HUDEP-2 (cell line): ENCODE data around the gene OPCML.

ENCODE experiments used
- DNase-seq, 76 experiments: peaks; one replicate each; lab custom pipeline; 2025; ENCODE audit not compliant: unreplicated experiment in 76 of 76; lab: John Stamatoyannopoulos, UW

OPCML gene

GRCh38 chr11:133082841-133083488, 449.3 kb downstream of the OPCML start:
- peak in 63 of 76 experiments; percentile 7 to 81 (median 45) for DNase-seq

DNA sequence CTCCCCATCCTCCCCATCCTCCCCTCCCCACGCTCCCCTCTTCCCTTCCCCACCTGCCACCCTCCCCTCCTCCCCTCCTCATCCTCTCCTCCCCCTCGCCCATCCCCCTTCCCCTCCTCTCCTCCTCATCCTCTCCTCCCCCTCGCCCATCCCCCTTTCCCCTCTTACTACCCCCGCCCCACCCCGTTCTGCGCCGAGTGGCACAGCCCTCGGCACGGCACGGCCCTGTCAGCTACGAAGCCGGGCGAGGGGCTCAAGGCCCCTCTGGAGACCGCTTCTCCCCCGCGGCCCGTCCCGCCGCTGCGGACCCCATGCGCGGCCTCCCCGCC, 449.9 kb downstream of the OPCML start:
- DNase-seq = no peak

DNA sequence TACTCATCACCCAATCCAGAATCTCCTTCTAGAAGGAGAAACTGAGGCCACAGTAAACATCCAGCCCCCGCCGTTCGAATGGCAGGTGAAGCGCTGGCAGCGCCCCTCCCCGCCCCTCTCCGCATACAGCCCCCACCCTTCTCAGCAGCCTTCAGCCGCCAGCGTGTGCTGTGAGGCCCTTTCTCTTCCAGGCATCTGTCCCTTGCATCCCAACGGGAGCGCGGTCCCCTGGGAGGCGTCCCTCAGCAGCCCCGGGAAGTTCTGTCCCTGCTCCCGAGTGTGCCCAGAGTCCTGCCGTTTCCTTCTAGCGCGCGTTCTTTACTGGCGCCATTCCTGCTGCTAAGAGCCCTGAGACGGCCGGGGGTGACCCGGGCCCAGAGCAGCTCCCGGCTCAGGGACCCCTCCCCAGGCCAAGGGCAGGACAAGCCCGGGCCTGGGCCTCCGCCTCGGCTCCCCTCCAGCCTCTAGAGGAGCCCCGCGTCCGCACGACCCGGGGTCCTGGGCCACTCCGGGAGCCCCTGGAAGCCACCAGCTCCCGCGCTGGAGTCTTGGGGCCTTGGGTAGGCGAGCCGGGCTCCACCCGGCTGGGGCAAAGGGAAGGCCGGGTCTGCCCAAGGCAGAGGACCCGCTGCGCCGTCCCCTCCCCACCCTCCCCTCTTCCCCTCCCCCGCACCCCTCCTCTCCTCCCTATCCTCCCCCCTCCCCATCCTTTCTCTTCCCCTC, 450.4 kb downstream of the OPCML start:
- no peak for DNase-seq

DNA sequence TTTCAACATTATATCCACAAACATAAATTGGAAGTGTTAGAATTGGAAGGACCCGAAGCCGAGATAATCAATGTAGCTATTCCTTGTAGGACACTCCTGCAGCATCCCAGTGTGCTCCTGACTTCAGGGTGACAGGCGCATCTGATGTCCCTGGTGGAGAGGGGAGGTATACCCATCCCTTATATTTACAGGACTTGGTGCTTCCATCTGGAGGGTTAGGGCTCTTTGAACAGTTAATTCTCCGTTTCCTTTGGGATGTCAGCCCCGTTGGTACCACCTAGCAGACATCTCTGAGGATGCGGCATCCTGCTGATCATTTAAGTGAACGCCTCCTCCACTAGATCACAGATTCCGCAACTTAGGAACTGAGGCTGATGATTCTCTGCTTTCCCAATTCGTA, 451.3 kb downstream of the OPCML start:
- DNase-seq = no peak

GRCh38 chr11:133078591-133079404, 453.5 kb downstream of the OPCML start:
- peak in 33 of 76 experiments; percentile 1 to 61 (median 18) for DNase-seq

DNA sequence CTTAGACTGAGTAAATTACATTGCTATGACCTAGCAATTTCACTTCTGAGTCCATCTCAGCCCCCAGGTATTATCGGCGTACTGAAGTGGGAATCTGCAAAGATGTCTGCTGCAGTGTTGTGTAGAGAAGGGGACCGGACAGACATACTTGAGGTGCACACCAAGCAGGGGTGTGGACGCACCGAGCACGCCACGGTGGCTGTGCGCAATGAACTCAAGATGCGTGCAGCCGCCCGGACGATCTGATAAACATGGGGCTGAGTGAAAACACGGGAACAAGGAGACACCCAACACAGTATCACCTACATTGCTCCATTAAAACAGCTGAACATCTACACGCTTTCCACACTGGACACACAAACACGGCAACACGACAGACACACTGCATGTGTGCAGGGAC, 454.3 kb downstream of the OPCML start:
- no peak for DNase-seq

- no peak for DNase-seq
Measured at GRCh38 chr11:133075351-133075750, 456.9 kb downstream of the OPCML start.

- no peak for DNase-seq
Measured at GRCh38 chr11:133072858-133073582, 459.3 kb downstream of the OPCML start.

DNA sequence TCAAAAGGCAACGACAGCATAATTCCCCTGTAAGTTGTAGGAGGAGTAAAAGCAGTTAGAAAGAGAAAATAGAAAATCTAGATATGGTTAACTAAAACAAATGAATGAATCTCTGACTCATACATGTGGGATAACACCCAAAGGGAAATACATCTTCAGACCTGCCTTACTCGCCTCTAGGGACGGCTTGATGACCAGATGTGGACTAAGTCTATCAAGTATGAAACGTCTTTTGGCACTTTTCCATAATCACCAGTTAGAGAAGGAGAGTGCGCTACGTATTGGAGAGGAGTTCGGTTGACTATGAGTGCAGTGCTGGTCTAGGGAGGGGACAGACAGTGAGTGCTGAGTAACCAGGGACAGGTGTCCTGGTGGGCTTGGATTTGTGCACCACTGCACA, 459.9 kb downstream of the OPCML start:
- no peak for DNase-seq

DNA sequence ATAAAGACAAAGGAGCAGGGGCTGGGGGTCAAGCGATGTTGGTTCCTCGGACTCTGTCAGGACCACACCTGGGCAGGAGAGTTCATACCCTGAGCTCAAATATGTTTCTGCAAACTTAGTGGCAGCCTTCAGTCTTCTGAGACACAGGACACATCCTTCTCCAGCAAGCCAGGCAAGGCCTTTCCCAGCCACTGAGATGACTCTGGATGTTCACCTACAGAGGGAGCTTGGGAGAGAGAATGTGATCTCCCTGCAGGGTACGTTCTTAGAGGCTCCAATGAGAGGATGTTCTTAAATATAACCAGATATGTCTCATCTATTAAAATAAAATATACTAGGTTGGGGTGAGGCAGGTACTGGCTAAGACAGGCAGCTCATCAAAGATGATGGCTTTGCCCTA, 461.5 kb downstream of the OPCML start:
- no peak for DNase-seq

DNA sequence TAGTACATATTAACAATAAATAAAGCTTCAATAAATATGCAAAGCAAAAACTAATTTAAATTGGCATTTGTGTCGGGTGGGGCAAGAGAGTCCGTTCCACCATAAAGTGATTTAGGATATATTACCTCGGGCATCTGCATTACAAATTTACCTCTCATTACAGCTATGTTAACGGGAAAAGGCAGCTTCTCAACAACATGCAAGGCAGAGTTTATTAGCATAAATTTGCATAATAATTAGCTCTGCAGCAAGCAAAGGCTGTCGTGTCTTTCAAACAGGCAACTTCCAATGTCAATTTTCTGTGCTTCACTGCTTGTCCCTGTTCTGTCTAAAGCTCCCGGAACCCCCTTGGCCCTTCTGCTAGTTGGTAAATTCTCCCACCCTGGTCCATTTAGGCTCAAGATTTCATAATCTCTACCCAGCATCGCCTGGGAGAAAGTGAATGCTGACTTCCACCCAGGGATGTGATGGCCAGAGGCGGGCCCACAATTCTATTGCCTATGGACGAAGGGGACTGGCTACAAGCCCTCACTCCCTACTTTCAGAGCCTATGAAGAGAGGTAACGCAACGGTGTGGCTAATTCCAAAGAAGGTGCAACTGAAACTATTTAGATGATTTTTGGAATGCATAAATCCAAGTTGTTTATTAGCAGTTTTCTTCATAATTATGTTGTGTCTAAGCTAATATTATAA, 462.1 kb downstream of the OPCML start:
- no peak for DNase-seq

DNA sequence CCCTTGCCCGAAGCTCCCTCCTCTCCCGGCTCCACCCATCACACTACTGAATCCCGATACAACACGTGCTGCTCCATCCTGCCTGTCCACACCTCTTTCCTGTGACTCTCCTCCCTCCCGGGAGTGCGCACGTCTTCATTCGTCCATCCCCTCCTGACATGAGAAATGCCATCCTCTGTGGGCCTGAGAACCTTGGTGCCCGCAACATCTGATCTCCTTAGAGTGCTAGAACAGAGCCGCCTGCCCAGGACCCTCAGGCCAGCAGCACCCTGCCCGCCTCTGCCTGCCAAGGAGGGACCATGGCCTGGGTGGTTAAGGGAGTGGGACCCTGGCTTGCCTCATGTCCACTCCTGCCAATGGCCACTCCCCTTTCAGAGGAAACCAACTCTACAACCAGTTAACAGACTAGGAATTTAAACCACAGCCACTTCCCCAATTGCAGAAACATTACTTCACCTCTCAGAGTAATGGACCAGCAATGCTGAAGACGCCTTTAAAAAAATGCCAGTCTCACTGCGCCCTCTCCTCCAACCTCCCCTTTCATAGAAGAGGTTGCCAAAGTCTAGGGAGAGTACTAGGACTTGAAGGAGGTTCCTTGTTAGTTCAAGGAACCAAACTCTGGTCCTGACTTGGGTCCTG, 466.3 kb downstream of the OPCML start:
- DNase-seq = no peak

GRCh38 chr11:133064961-133065360, 467.3 kb downstream of the OPCML start:
- no peak for DNase-seq

DNA sequence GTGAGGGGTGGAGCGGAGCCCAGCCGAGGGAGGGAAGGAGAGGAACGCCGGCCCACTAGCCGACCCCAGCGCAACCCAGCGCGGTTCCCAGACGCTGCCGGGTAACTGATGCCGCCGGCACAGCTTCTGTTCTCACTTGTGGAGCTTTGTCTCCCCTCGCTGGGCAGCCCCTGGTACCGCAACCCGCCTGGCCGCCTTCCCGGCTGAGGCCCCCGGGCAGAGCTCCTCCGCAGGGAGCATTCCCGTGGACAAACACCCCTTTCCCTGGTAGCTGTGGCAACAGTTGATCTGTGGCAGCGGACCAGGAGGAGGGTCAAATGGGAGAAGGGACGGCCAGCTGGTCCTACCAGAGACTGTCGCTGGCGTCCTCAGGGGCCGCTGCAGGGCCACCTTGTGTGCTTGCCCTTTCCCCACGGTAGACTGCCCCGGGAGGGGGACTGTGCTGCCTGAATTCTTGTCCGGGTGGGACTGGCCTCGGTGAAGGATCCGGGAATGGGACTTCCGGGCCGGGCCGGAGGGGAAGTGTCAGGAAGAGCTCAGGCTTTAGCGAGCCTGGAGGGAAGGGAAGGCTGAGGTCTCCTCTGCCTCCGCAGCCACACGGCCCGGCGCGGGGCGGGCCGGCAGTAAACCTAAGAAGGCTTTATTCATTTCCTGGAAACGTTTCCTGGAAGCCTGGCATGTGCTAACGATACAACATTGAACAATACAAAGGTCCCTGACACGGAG, 468.0 kb downstream of the OPCML start:
- peak in 7 of 76 experiments; percentile 2 to 12 (median 4) for DNase-seq

GRCh38 chr11:133058501-133058900, 473.8 kb downstream of the OPCML start:
- no peak for DNase-seq

DNA sequence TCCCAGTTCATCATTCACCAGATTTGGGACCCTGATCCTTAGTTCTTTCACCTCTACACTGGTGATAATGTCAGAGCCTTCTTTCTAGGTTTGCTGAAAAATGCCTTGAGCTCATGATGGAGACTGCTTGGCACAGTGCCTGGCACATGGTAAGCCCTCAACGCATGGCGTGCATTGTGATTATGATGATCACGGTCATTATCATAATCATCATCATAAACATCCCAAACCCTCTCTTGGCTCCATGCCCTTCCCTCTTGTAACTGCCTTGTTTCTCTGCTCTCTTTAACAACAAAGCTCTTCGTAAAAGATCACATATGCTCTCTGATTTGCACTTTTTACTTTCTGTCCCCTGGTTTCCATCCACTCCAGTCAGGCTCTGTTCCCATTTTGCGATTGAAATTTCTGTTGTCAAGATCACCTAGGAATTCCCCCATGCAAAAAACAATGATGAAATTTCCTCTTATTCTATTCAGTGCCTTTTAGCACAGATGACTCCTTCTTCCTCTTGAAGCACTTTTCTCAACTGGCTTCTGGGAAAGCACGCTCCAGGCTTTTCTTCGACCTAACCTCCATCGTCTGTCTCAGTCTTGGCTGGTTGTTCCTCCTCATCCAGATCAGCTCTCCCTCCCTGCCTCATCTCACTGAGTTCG, 479.1 kb downstream of the OPCML start:
- DNase-seq = no peak

DNA sequence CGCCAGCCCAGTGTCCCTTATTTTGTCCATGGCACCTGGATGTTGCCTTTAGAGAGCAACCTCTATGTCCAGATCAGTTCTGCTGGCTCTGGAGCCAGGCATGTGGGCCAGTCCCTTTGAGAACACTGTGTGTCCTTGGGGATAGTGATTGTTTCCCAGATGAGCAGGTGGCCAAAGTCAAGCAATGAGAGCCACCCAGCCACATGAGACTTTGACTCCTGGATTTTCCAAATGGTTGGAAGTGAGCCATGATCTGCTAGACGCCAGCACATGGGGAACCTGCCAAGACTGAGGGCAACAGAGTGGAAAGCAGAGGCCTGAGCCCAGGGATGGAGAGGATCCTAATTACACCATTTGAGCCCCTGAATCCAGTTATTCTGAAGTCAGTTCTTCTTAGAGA, 479.8 kb downstream of the OPCML start:
- no peak for DNase-seq

DNA sequence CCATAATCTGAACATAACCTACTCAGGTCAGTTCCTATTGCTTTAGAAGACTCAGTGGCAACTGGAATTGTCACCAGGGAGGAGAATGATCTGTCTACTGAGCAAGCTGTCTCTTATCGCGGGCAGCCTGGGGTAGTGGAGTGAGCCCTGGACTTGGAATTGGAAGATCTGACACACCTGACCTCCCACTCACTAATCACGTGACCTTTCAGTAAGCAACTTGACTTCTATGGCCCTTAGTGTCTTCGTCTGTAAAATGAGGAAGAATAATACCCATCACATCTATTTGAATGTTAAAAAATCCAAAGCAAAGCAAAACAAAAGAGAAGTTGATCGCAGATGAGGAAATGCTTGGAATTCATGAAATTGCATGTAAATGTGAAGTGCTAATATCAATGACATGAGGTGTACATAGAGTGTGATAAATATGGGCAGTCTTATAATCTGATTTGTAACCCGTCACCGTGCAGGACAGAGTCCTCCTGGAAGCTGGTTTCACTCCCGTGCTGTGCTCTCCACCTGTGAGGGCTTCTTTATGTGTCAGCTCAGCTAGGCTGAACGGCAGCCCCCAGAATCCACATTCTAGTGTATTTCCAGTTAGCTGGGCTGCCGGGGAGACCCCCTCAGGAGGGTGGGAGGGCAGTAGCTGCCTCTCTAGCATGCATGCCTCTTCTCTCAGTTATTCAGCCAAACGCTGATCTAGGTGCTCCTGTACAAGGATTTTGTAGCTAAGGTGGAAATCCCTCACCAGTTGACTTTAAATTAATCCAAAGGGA, 482.9 kb downstream of the OPCML start:
- no peak for DNase-seq
